Measurements from ENCODE around the gene SVIL.
"Not testable (repeated sequence)": the region's sequence is repeated elsewhere in the genome, so short reads cannot be mapped to it uniquely, and the experiment has no call there.

Gene SVIL

GRCh38 chr10:29491918-29492317, 142.9 kb downstream of the SVIL start:
- no peak overlapping the region for H3K27ac ChIP-seq
- TF ChIP-seq CTCF (conservative IDR thresholded peaks at IDR 0.05) (no peak), ZFX (IDR thresholded peaks at IDR 0.05) (no peak)

- not testable (repeated sequence) for H3K27ac ChIP-seq
These were observed 143.9 kb downstream of the SVIL start for GRCh38 chr10:29490781-29491280.

- not testable (repeated sequence) for H3K27ac ChIP-seq
These were observed 146.3 kb downstream of the SVIL start for GRCh38 chr10:29488471-29488870.

- TF ChIP-seq CTCF (conservative IDR thresholded peaks at IDR 0.05): peak; percentile 54
These were observed 146.9 kb downstream of the SVIL start for GRCh38 chr10:29487884-29488266.

GRCh38 chr10:29487032-29487883, 147.5 kb downstream of the SVIL start:
- H3K27ac ChIP-seq: not testable (repeated sequence)

More at GRCh38 chr10:29487884-29488266, 146.9 kb downstream of the SVIL start:
- H3K27ac ChIP-seq: not testable (repeated sequence)

- H3K27ac ChIP-seq: no peak overlapping the region
- TF ChIP-seq CTCF (conservative IDR thresholded peaks at IDR 0.05) (no peak), ZFX (IDR thresholded peaks at IDR 0.05) (no peak)
These were observed 148.3 kb downstream of the SVIL start for GRCh38 chr10:29486433-29486832.

- not testable (repeated sequence) for H3K27ac ChIP-seq
These were observed 150.1 kb downstream of the SVIL start for GRCh38 chr10:29484677-29485076.

GRCh38 chr10:29482591-29483431, 152.0 kb downstream of the SVIL start:
- H3K27ac ChIP-seq: no peak overlapping the region
- no peak for TF ChIP-seq CTCF (conservative IDR thresholded peaks at IDR 0.05)
- TF ChIP-seq ZFX (IDR thresholded peaks at IDR 0.05): no peak

GRCh38 chr10:29481906-29482440, 152.8 kb downstream of the SVIL start:
- no peak overlapping the region for H3K27ac ChIP-seq
- no peak for TF ChIP-seq CTCF (conservative IDR thresholded peaks at IDR 0.05)
- no peak for TF ChIP-seq ZFX (IDR thresholded peaks at IDR 0.05)

Measured in C4-2B (cell line).